ENCODE measurements around the gene TPCN1.

The TPCN1 gene

GRCh38 chr12:113274848-113275247, 53.6 kb downstream of the TPCN1 start:
- DNase-seq (ENCODE audit: insufficient read length, low spot score) (no peak), FAIRE-seq (no peak)
- TF ChIP-seq POLR2AphosphoS5 (IDR thresholded peaks at IDR 0.05; ENCODE audit: low read depth, low read length) (no peak), PAX5 (IDR thresholded peaks at IDR 0.05; ENCODE audit: insufficient read depth, low read length, severe bottlenecking) (no peak), TAF1 (IDR thresholded peaks at IDR 0.05; ENCODE audit: low read depth, low read length) (no peak), POU2F2 (IDR thresholded peaks at IDR 0.05; ENCODE audit: low read depth, low read length) (no peak), POLR2A (IDR thresholded peaks at IDR 0.05; ENCODE audit: low read depth, low read length) (no peak), SPI1 (IDR thresholded peaks at IDR 0.05; ENCODE audit: low read depth, low read length) (no peak)

GRCh38 chr12:113276306-113276705, 55.0 kb downstream of the TPCN1 start:
- DNase-seq (ENCODE audit: insufficient read length, low spot score) (no peak), FAIRE-seq (no peak)
- TF ChIP-seq PAX5 (IDR thresholded peaks at IDR 0.05; ENCODE audit: insufficient read depth, low read length, severe bottlenecking) (no peak), TAF1 (IDR thresholded peaks at IDR 0.05; ENCODE audit: low read depth, low read length) (no peak), POLR2AphosphoS5 (IDR thresholded peaks at IDR 0.05; ENCODE audit: low read depth, low read length) (no peak), POLR2A (IDR thresholded peaks at IDR 0.05; ENCODE audit: low read depth, low read length) (no peak), SPI1 (IDR thresholded peaks at IDR 0.05; ENCODE audit: low read depth, low read length) (no peak), POU2F2 (IDR thresholded peaks at IDR 0.05; ENCODE audit: low read depth, low read length) (no peak)

- DNase-seq (ENCODE audit: insufficient read length, low spot score) (no peak), FAIRE-seq (no peak)
Measured at GRCh38 chr12:113276946-113277500, 55.8 kb downstream of the TPCN1 start.

GRCh38 chr12:113277511-113277910, 56.2 kb downstream of the TPCN1 start:
- FAIRE-seq (no peak), DNase-seq (ENCODE audit: insufficient read length, low spot score) (no peak)
- TF ChIP-seq PAX5 (IDR thresholded peaks at IDR 0.05; ENCODE audit: insufficient read depth, low read length, severe bottlenecking) (no peak), POLR2A (IDR thresholded peaks at IDR 0.05; ENCODE audit: low read depth, low read length) (no peak), TAF1 (IDR thresholded peaks at IDR 0.05; ENCODE audit: low read depth, low read length) (no peak)

More at GRCh38 chr12:113276946-113277500, 55.8 kb downstream of the TPCN1 start:
- TF ChIP-seq POU2F2 (IDR thresholded peaks at IDR 0.05; ENCODE audit: low read depth, low read length) (no peak), PAX5 (IDR thresholded peaks at IDR 0.05; ENCODE audit: insufficient read depth, low read length, severe bottlenecking) (no peak), POLR2A (IDR thresholded peaks at IDR 0.05; ENCODE audit: low read depth, low read length) (no peak), TAF1 (IDR thresholded peaks at IDR 0.05; ENCODE audit: low read depth, low read length) (no peak), SPI1 (IDR thresholded peaks at IDR 0.05; ENCODE audit: low read depth, low read length) (no peak), POLR2AphosphoS5 (IDR thresholded peaks at IDR 0.05; ENCODE audit: low read depth, low read length) (no peak)

- DNase-seq (ENCODE audit: insufficient read length, low spot score) = no peak
- FAIRE-seq = no peak
- TF ChIP-seq POU2F2 (IDR thresholded peaks at IDR 0.05; ENCODE audit: low read depth, low read length) (no peak), TAF1 (IDR thresholded peaks at IDR 0.05; ENCODE audit: low read depth, low read length) (no peak), SPI1 (IDR thresholded peaks at IDR 0.05; ENCODE audit: low read depth, low read length) (no peak), PAX5 (IDR thresholded peaks at IDR 0.05; ENCODE audit: insufficient read depth, low read length, severe bottlenecking) (no peak), POLR2AphosphoS5 (IDR thresholded peaks at IDR 0.05; ENCODE audit: low read depth, low read length) (no peak), POLR2A (IDR thresholded peaks at IDR 0.05; ENCODE audit: low read depth, low read length) (no peak)
Measured at GRCh38 chr12:113278141-113278540, 56.9 kb downstream of the TPCN1 start.

- no peak for DNase-seq (ENCODE audit: insufficient read length, low spot score)
- TF ChIP-seq PAX5 (IDR thresholded peaks at IDR 0.05; ENCODE audit: insufficient read depth, low read length, severe bottlenecking) = no peak
- no peak for TF ChIP-seq POLR2A (IDR thresholded peaks at IDR 0.05; ENCODE audit: low read depth, low read length)
- no peak for TF ChIP-seq POU2F2 (IDR thresholded peaks at IDR 0.05; ENCODE audit: low read depth, low read length)
- TF ChIP-seq SPI1 (IDR thresholded peaks at IDR 0.05; ENCODE audit: low read depth, low read length) = no peak
- no peak for TF ChIP-seq TAF1 (IDR thresholded peaks at IDR 0.05; ENCODE audit: low read depth, low read length)
- no peak for TF ChIP-seq POLR2AphosphoS5 (IDR thresholded peaks at IDR 0.05; ENCODE audit: low read depth, low read length)
- no peak for FAIRE-seq
Measured at GRCh38 chr12:113278633-113279032, 57.4 kb downstream of the TPCN1 start.

GRCh38 chr12:113284751-113285150, 63.5 kb downstream of the TPCN1 start:
- no peak for FAIRE-seq
- TF ChIP-seq PAX5 (IDR thresholded peaks at IDR 0.05; ENCODE audit: insufficient read depth, low read length, severe bottlenecking) (no peak), POU2F2 (IDR thresholded peaks at IDR 0.05; ENCODE audit: low read depth, low read length) (no peak), POLR2A (IDR thresholded peaks at IDR 0.05; ENCODE audit: low read depth, low read length) (no peak), POLR2AphosphoS5 (IDR thresholded peaks at IDR 0.05; ENCODE audit: low read depth, low read length) (no peak), SPI1 (IDR thresholded peaks at IDR 0.05; ENCODE audit: low read depth, low read length) (no peak), TAF1 (IDR thresholded peaks at IDR 0.05; ENCODE audit: low read depth, low read length) (no peak)

GRCh38 chr12:113285679-113286610, 64.7 kb downstream of the TPCN1 start:
- TF ChIP-seq POU2F2 (IDR thresholded peaks at IDR 0.05; ENCODE audit: low read depth, low read length) = no peak
- no peak for TF ChIP-seq PAX5 (IDR thresholded peaks at IDR 0.05; ENCODE audit: insufficient read depth, low read length, severe bottlenecking)
- TF ChIP-seq POLR2AphosphoS5 (IDR thresholded peaks at IDR 0.05; ENCODE audit: low read depth, low read length) = no peak
- TF ChIP-seq TAF1 (IDR thresholded peaks at IDR 0.05; ENCODE audit: low read depth, low read length) = no peak
- no peak for TF ChIP-seq SPI1 (IDR thresholded peaks at IDR 0.05; ENCODE audit: low read depth, low read length)
- TF ChIP-seq POLR2A (IDR thresholded peaks at IDR 0.05; ENCODE audit: low read depth, low read length) = no peak
- DNase-seq (ENCODE audit: insufficient read length, low spot score) = no peak
- FAIRE-seq = no peak

More at GRCh38 chr12:113284751-113285150, 63.5 kb downstream of the TPCN1 start:
- no peak for DNase-seq (ENCODE audit: insufficient read length, low spot score)

GRCh38 chr12:113286712-113287111, 65.4 kb downstream of the TPCN1 start:
- TF ChIP-seq SPI1 (IDR thresholded peaks at IDR 0.05; ENCODE audit: low read depth, low read length) (no peak), TAF1 (IDR thresholded peaks at IDR 0.05; ENCODE audit: low read depth, low read length) (no peak), PAX5 (IDR thresholded peaks at IDR 0.05; ENCODE audit: insufficient read depth, low read length, severe bottlenecking) (no peak), POU2F2 (IDR thresholded peaks at IDR 0.05; ENCODE audit: low read depth, low read length) (no peak), POLR2AphosphoS5 (IDR thresholded peaks at IDR 0.05; ENCODE audit: low read depth, low read length) (no peak), POLR2A (IDR thresholded peaks at IDR 0.05; ENCODE audit: low read depth, low read length) (no peak)
- FAIRE-seq = no peak
- DNase-seq (ENCODE audit: insufficient read length, low spot score) = no peak
